G401 (cell line): ENCODE results near the gene ZW10. TPM values are rescaled to one million over a fixed set of nuclear protein-coding genes. Genes with fewer than 3 reads are reported as not detected.

ENCODE experiments used
- total RNA-seq: library from RNA; depleted of rRNA; stranded (reverse); fragments of >200 nt; shearing (Covaris generic); gene quantifications from 2 replicates; pipeline ENCODE4 v1.2.3, GENCODE V29; 2014; rRNA removed

Gene ZW10
- total RNA-seq, 1 experiment from 2014 or later: 29.4 TPM

Other genes starting within 250 kb of the ZW10 start
- gene TMPRSS5, start 67.4 kb downstream of the ZW10 start, total RNA-seq: not detected in 2 replicates
- gene CLDN25, start 6.1 kb upstream of the ZW10 start, total RNA-seq: not detected in 2 replicates
- gene USP28, start 101.9 kb upstream of the ZW10 start, total RNA-seq: 37.8 and 40.4 TPM in 2 replicates
- gene HTR3B, start 131.1 kb upstream of the ZW10 start, total RNA-seq: not detected in 2 replicates
- not detected in 2 replicates for gene HTR3A, start 201.4 kb upstream of the ZW10 start, total RNA-seq